ENCODE measurements around the gene GJD4.

GJD4 gene

DNA sequence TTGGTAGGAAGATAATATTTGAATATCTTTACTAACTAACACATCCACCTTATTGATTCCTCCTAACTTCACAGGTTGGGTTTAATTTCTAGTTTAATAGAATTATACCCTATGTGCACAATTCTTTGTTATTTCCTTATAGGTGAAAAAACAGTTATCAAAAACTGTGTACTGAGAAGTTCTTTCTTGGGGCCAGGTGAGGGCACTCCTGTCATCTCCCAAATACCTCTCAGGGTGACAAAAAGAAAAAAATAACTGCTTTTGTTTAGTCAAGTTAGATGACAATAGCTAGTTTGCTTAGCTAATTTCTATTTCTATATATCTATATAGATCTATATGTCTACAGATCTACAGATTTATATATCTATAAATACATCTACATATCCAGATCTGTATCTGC, 26.9 kb downstream of the GJD4 start:
- DNase-seq = no peak

DNA sequence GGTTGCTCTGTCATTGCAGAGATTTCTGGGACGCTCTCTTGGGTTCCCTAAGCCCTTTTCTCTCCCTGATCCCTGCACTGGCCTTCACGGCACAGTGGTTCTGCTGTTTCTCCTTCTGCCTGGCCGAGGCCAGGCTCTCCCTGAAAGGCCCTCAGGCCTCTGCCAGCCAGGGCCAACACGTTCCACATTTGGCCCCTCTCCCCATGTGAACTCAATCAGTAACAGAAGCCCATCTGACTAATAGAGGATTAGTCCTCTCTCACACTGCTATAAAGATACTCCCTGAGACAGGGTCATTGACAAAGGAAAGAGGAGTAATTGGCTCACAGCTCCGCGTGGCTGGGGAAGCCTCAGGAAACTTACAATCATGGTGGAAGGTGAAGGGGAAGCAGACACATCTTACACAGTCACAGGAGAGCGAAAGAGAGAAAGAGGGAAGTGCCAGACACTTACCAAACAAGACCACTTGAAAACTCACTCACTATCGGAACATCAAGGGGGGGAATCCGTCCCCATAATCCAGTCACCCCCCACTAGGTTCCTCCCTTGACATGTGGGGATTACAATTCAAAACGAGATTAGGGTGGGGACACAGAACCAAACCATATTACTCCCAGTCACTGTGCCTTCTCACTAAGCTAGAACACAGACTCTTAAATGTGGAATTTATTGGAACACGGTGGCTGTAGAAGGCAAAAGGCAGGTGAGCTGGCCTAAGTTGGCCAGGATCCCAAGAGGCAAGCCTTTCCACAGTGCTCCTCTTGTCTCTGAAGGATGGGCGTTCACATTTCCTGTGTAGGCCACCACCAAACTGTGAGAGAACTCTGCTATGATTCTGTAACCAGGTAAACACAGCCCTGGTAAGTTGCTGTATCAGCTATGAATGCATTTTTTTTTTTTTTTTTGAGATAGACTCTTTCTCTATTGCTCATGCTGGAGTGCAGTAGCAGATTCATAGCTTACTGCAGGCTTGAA, 28.2 kb downstream of the GJD4 start:
- peak; percentile 15 for DNase-seq

DNA sequence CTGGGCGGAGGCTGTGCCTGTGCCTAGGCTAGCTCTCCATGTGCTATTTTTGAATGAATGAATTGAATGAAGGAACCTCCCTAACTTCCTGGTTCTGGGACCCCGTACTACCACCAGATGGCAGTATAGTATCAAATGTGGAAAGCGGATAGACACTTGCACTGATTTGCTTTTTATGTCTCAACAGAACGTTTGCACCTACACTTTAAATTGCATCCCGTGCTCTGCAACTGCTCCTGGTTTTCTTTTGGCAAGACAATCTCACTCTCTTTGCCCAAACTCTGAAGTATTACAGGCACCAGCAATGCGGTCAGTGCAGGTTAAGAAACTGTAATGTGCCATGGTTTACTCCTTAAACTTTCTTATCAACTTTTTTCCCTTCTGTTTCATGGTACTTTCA, 30.4 kb downstream of the GJD4 start:
- peak; percentile 59 for DNase-seq

DNA sequence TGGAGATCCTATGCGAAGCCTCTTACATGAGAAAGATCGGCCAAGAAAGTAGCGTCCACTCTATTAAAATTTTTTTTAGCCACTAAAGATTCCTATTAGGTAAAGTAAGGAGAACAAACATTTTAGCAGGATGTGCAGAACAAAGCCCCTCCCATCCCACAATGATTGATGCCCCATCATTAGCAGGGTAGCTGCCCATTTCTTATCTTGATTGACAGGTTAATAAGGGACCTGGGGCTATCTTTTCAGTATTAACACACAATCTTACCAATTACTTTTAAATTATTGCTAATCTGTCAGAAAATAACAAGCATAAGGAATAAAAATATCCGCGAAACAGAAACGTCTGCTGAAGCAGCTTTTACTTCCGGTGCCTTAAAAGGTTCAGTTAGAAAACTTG, 31.8 kb downstream of the GJD4 start:
- DNase-seq = no peak

DNA sequence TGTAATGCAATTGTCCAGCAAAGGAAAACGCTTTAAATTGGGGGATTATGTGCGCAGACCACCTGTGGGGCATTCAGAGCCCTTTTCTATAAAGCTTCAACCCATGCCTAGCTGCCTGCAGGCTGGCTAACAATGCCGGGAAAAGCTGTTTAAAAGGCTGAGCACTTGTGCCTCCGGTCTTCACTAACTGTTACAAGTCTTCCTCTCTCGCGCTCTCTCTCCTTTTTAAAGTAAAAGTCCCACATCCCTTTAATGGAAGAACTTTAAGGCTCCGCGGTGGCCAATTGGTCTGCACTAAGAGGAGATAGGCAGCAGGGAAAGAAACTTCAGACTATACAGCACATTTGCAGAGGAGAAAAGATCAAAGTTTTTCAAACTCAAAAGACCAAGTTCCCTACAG, 32.3 kb downstream of the GJD4 start:
- DNase-seq = no peak

DNA sequence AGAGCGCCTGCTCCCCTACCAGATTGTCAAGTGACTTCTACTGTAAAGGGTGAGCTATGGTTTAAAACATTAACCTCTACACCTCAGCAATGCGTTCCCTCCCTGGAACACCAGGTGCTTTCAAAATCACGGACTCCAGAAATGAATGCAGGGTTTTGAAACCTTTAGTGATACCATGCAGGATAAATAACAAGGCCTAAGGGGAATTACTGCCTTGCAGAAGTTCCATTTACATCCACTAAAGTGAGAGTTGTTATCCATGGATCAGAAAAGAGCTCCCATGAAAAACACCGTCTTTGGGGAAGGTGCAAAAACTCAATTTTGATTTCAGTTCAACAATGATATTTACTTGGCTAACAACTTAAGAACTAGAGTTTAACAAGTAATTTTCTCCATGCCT, 33.0 kb downstream of the GJD4 start:
- no peak for DNase-seq

DNA sequence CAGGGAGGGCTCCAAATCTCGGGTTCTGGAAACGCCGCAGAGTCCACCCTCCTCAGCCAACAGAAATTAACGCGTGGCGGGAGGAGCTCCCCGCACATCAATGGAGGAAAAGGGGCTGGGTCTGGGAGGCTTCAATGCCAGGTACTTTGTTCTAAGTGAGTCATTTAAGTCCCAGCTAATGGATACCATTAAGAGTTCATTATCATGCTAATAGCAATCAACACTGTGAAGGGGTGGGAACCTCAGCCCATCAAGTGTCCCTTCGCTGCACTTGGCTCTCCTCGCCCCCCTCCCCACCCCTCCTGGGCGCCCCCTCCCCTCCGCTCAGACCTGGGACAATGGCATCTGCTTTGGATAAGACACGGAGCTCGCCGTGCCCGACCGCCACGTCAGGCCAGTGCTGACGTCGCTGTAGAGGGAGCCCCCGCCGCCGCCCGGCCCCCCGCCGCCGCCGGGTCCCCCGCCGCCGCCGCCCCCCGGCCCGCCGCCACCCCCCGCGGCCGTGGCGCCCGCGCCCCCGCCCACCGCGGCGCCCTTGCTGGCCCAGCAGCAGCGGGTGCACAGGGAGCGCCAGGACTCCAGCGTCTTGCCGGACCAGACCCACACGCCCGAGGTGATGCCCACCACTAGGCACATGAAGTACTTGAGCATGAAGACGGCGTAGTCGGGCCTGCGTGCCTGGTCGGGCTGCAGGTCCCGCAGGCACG, 34.0 kb downstream of the GJD4 start:
- no peak for DNase-seq

DNA sequence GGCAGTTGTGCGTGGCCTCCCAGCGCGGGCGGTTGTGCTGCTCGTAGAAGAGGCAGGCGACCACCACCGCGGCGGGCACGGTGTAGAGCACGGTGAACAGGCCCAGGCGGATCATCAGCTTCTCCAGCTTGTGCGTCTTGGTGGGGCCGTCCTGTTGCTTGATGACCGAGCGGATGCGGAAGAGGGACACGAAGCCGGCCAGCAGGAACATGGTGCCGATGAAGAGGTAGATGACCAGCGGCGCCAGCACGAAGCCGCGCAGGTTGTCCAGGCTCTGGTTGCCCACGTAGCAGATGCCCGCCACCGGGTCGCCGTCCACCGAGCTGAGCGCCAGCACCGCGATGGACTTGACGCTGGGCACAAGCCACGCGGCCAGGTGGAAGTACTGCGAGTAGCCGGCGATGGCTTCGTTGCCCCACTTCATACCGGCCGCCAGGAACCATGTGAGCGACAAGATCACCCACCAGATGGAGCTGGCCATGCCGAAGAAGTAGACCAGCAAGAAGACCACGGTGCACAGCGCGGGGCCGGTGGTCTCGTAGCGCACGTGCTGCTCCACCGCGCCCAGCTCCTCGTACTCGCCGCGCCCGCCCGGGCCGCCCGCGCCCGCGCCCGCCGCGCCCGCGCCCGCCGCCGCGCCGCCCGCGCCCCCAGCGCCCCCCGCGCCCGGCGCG, 34.7 kb downstream of the GJD4 start:
- peak; percentile 8 for DNase-seq

DNA sequence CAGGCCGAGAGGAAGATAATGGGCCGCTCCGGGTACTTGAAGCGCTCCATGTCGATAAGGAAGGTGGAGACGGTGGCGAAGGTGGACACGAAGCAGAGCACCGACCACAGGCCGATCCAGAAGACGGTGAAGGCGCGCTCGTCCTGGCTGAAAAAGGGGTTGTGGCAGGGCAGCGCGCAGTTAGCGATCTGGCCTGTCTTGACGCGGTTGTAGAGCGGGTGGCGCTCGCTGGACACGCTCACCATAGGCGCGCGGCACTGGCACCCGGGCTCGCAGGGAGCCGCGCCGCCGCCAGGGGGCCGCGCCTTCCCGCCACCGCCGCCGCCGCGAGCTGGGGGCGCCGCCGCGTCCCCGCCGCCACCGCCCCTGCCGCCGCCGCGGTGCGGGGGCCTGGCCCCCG, 35.3 kb downstream of the GJD4 start:
- DNase-seq = peak; percentile 52

DNA sequence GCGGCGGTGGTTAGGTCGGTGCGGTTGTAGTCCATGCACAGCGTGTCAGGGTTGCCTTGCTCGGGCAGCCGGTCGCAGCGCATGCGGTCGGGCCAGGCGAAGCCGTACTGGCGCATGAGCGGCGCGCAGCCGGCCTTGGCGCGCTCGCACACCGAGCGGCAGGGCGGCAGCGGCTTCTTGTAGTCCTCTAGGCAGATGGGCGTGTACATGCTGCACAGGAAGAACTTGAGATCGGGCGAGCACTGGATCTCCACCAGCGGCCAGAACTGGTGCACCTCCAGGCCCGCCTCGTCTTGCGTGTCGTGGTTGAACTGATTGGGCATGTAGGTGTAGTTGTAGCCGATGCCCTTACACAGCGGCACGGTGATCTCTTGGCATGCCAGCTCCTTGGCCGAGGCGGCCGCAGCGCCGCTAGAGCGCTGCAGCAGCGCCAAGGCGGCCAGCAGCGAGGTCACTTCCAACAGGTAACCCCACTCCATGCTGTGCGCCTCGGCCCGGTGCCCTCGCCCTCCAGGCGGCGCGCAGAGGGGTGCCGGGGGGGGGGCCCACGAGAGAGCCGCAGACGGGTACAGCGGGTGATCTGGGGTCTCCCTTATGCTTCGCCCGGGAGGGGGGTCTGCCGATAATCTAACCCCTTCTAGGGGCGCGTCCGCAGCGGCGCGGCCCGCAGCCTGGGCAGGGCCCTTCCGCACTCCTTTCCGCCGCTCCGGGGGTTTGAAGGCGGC, 36.0 kb downstream of the GJD4 start:
- DNase-seq = peak; percentile 63

DNA sequence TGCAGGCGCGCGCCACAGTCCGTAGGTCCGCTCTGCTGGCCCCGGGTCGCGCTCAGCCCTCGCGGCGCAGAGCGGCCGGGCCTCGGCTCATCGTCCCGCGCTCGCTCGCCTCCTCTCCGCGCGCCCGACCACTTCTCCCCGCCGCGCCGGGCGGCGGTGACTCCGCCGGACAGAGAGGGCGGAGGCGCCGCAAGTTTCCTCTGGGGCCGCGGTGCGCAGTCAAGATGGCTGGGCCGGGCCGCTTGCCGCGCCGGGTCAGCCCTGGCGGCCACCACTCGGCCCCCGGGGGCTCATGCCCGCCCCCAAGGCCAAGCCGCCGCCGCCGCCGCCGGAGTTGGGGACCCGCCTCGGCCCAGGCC, 36.5 kb downstream of the GJD4 start:
- DNase-seq = no peak

DNA sequence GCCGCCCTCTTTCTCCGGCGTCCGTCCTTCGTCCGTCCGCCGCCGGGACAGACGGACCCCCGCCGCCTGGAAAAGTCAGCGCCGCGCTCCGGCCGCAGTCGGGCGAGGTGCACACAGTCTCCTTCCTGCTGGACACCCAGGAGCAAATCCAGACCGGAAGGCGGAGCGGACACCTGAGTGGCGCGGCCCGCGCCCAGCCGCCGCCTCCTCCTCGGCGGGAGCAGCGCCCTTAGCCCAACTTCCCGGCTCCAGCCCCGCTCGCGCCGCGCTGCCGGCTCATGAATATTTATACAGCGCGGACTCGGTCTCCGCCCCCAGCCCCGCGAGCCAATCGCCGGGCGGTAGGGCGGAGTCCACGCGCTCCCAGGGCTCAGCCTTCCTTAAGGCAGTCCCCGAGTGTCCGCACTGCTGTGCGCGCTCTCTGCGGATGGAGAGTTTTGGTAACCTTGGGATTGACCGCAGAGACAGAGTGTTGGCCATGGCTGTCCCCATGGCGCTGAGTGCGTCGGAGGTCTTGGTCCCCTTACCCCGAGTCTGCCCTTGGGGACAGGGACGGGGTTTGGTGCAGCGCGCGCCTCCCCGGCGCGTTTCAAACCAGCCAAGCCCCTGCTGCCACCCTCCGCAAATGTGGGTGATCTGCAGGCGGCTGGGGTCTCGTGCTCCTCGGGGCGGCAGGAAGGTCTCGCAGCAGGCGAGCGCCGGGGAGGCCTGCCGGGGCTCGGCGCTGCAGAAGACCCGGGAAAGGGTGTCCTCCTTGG, 37.1 kb downstream of the GJD4 start, which contains the start of gene FZD8:
FZD8 (minus strand) TSS at position 262 of the 758 bp plus-strand sequence. CDS start 867 bp downstream, outside the sequence.
- peak; percentile 91 for DNase-seq

DNA sequence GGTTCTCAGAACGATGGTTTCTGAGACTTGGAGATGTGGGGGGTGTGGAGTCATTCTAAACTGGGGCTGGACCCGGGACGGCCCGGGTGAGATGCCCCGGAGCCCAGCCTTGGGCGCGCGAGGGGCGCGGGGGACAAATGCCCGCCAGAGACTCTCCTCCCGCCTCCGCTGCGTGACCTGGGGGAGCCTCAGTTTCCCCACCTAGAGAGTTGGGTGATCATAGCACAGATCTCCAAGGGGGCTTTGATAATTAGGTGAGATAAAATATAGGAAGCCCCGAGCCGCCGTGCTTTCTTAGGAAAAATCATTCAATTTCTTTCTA, 37.6 kb downstream of the GJD4 start:
- no peak for DNase-seq

DNA sequence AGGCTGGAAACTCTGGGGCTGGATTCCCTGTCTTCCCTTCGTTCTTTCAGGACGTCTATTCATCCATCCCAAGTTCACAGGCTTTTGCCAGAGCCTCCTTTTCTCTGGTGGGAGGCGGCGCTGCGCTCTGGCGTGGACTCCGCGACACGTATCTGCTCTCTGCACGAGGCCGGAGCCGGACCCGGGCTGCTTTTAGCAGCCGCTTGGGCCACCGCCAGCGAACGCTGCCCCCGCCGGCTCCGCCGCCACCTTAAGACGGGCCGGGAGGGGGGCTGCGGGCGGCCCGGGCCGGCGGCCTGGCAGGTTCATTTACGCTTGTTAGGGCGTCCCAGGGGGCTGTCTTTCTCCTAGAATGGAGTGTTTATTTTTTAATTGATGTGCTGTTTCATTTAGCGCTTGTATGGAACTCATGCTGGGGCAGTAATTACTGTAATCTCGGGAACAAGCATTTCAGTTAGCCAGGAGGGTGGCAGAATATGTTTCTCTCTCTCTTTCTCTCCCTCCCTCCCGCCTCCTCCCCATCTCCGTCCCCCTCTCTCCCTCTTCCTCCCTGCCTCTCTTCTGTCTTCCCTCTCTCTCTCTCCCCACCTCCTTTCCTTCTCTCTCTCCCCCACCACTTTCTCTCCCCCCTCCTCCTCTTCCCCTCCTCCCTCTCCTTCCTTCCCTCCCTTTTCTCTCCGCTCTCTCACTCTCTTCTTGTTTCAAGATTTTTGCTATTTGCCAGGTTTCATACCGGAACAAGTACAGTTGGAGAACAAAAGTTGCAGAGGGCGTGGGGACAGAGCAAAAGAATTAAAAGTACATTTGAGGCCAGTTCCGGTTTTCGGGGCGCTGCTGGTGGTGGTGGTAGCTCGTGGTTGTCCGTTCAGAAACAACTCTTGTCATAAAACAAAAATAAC, 38.3 kb downstream of the GJD4 start:
- peak; percentile 64 for DNase-seq

DNA sequence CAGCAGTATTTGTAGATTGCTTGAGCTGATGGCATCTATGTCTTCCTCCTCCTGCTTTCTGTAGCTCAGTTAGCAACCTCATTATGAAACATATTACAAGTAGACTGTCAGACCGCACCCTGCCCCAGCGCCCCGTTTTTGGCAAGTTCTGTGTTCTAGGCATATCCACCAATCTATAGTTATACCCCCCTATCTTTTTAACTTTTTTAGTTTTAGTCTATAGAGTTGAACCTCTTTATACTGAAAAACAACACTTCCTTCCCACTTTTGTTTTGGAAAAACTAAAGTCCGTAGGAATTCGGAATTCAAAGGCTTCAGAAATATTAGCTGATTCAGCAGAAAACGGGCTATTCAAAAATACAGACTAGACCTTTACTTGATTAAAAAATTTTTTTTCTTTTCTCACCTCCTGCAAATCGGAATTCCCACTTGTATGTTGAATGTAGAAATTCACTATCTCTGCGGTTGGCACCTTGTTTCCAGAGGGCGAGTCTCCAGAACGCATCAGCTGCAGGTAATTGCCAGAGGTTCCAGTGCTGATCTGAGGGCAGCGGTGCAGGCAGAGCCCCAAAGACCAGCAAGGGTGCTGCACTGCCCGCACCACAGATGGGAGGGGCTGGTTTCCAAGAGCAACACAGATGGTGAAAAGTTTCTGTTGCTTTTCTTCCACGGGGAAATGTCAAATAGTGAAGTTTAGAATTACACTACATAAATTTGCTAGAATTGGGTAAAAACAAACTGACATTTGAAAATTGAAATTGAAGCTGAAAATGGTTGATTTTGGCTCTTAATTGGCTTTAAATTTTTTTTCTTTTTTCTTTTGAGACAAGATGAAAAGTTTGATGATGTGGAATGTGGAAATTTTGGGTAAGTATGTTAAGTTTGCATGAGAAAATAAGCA, 39.2 kb downstream of the GJD4 start:
- DNase-seq = no peak

DNA sequence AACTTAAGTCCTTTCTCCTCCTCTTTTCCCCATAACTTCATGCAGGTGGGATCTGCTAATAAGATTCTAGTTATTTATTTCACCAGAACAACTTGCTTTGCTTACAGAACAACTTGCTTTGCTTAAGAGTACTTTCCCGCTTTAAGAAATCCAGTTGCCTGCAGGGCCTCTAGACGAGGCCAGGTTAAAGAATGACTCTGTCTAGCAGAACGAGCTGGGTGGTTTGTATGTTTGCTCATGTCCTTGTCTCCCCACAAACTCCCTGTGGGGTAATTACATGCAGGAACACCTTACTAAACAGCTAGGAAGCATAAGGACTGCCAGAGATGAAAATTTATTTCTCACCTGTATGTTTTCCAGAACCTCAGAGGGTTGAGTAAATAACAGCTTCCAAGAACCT, 45.8 kb downstream of the GJD4 start:
- DNase-seq = peak; percentile 47

DNA sequence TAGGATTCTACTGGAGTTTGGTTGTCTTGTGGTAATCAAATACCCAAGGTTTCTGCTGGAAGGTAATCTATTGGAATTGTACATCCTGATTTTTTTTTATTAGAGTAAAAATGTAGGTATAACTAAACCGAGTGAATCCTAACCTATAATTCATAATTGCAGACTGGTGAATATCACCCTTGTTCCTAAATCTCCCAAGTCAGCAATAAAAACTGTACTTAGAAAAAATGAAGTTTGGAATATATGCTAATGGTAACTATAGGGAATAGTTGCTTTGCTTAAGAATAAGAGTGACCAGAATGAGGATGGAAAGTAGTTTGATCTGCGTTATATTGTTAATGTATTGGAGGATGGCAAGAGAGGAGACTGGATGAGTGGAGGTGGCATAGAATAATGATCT, 47.7 kb downstream of the GJD4 start:
- DNase-seq = no peak

DNA sequence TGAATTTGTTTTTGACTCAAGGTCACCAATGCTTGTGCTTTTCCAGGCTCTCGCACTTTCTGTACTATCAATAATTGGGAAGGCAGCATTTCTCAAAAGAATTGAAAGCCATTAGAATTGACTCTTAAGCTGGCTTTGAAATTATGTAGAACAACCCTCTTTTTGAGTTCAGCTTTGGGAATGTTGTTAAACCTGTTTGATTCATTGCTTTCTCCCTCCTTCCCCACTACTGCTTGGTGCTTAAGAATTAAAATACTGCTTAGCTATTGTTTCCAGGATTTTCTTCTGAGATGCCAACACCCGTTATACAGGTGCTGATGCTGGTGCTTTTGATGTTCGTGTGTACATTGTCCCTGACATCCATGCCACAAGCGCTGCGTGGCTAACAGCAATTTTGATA, 52.5 kb downstream of the GJD4 start:
- DNase-seq = no peak
